ENCODE data around the gene RITA1. TPM values are rescaled to one million over a fixed set of nuclear protein-coding genes. Genes with fewer than 3 reads are reported as not detected.

RITA1 gene
- total and polyA plus RNA-seq, 2 donors (not counting 3 experiments of a cell fraction or from before 2014, with no cell fraction given), result 20.7 to 21.3 TPM

- no peaks in the 10 kb centered on the region for H3K9me3 ChIP-seq (replicated peaks; ENCODE audit: control insufficient read depth, insufficient read depth, low read length)
- TSS peak; percentile 96 for BruUV-seq (replicated peaks)
- POLR2A ChIA-PET, result interaction anchor here (1.1 to 1.4 kb wide), 2 partner anchors 10 kb away, joined by 3 to 5 read pairs; partner anchors contain the start of gene TPCN1
- intact Hi-C loops (cut with micrococcal nuclease) (loop anchor here (1.0 kb wide), 1 partner anchor 10 kb away; the partner anchor contains the start of gene TPCN1), dilution Hi-C loops (cut with MboI; ENCODE audit: extremely low pct_ligation_motif_present, low sequenced_read_pairs) (no loop called here)
- peaks cover 0 to 15% of the 10 kb centered on the region in 2 experiments for H3K36me3 ChIP-seq (ENCODE audit: control insufficient read depth in 2 of 2, extremely low read depth in 1 of 2, insufficient read depth in 2 of 2, low read length in 2 of 2)
- no peaks in the 10 kb centered on the region for H4K20me1 ChIP-seq (replicated peaks; ENCODE audit: control insufficient read depth, extremely low read depth, insufficient read depth, low read length)
- CTCF ChIA-PET, result interaction anchor here (1.4 kb wide), 1 partner anchor 8 kb away, joined by 3 read pairs; no protein-coding TSS in a partner anchor
- peaks cover 39% of the 10 kb centered on the region for H3K4me1 ChIP-seq (ENCODE audit: control insufficient read depth, extremely low read depth, insufficient read depth, low read length)
- H2AFZ ChIP-seq (ENCODE audit: low read depth, low read length), result peak overlapping the region; percentile 7
- TF ChIP-seq POLR2AphosphoS5 (IDR thresholded peaks at IDR 0.05; ENCODE audit: insufficient read depth, low read depth, low read length) (peak; percentile 48), EZH2 (IDR thresholded peaks at IDR 0.05; ENCODE audit: borderline replicate concordance, low read depth, low read length, severe bottlenecking) (no peak), CTCF (IDR thresholded peaks at IDR 0.05; ENCODE audit: extremely low read depth in 1 of 2, insufficient read depth in 1 of 2, low read depth in 1 of 2, low read length in 2 of 2) (no peak), GATA2 (IDR thresholded peaks at IDR 0.05; ENCODE audit: insufficient read depth, insufficient read length, low read depth, low read length) (peak; percentile 22), JUN (IDR thresholded peaks at IDR 0.05; ENCODE audit: borderline replicate concordance, insufficient read depth, insufficient read length, low read depth) (peak; percentile 51), MYC (IDR thresholded peaks at IDR 0.05; ENCODE audit: low read depth, low read length) (no peak), POLR2A (IDR thresholded peaks at IDR 0.05; ENCODE audit: low read depth, low read length) (no peak), FOS (IDR thresholded peaks at IDR 0.05; ENCODE audit: borderline replicate concordance, insufficient read depth, low read length) (peak; percentile 62)
- TF ChIP-seq, protein P1, sequence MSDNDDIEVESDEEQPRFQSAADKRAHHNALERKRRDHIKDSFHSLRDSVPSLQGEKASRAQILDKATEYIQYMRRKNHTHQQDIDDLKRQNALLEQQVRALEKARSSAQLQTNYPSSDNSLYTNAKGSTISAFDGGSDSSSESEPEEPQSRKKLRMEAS (IDR thresholded peaks at IDR 0.05; ENCODE audit: insufficient read depth, insufficient read length), result no peak
- H3K9me1 ChIP-seq (replicated peaks; ENCODE audit: control insufficient read depth, extremely low read depth, insufficient read depth, low read length), result no peaks in the 10 kb centered on the region
- H3K79me2 ChIP-seq (ENCODE audit: control insufficient read depth, insufficient read depth, low read length), result no peaks in the 10 kb centered on the region
- H3K9ac ChIP-seq (replicated peaks; ENCODE audit: extremely low read depth, insufficient read depth, low read length), result no peak overlapping the region
- H3K4me3 ChIP-seq (replicated peaks in 1 of 3; ENCODE audit: insufficient read depth in 1 of 3, low read depth in 1 of 3, low read length in 3 of 3), result no peak overlapping the region
- H3K27me3 ChIP-seq (ENCODE audit: control insufficient read depth in 2 of 2, insufficient read depth in 2 of 2, low read length in 2 of 2), result no peaks in the 10 kb centered on the region
- DNase-seq (ENCODE audit: low read depth, low spot score), result peak; percentile 72
- peak overlapping the region; percentile 62 for H3K27ac ChIP-seq (ENCODE audit: insufficient read depth, low read depth, low read length)
- FAIRE-seq, result peak; percentile 87
- peak overlapping the region; percentile 4 for H3K4me2 ChIP-seq (ENCODE audit: insufficient read depth, low read length)
These were observed 45.9 kb downstream of the RITA1 start for GRCh38 chr12:113231235-113232088.
